Measurements from ENCODE around the gene PKN3.

PKN3 gene

DNA sequence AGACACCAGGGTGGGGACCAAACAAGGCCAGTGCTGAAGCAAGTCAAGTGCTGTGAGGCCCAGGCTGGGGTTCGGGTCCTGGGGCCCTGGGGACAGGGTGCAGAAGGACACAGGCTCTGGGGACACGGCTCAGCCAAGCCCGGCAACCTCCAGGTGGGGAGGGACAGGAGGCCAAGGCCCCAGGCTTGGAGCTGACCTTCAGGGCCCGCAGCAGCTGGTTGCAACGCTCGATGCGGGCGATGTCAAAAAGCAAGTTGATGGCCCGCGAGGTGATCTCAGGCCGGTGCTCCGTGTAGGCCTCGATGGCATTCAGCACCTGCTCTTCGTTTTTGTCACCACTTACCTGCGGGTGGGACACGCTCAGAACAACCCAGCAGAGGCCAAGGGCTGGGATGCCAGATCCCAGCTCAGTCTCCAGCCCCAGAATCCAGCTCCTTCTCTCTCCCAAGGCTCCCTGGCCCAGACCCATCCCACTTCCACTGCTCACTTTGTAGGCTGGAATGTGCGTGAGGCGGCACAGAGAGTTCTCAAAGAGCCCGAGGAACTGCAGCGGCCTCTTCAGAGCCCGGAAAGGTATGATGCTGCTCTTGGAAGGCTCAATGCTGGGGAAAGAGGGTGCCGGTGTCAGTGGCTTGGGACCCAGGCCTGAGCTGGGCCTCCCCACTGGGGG is 48.8 kb downstream of the PKN3 start:
- no peak for DNase-seq

DNA sequence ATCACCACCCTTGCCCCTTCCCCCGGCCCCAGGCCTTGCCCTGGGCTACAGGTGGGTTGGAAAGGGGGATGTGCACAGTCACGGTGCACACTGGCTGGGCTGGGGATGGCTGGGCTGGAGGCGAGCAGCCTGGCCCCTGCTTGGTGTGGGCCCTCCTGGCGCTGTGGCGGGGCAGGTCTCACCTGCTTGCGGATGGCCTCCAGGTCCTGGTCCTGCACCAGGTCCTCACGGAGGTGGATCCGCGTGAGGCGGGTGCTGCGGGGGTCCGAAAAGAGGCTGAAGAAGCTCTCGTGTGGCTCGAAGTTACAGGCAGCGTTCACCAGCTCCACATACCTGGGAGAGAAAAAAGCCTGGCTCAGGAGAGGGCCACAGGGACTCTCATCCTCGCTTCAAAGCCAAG is 51.3 kb downstream of the PKN3 start:
- DNase-seq = no peak

DNA sequence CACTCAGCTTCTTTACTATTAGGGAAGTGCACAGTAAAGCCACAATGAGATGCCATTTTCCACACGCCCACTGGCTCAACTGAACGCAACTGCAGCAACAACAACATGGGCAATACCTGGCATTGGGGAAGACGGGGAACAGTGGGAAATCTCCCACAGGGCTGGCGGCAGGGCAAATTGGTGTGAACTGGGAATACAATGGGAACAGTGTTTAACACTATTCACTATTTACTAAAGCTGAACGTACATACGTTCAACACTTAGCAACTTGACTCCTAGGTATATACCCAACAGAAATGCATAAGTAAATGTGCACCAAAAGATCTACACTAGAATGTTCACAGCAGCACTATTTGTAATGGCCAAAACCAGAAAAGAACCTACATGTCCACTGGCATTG is 55.3 kb downstream of the PKN3 start:
- DNase-seq = no peak

DNA sequence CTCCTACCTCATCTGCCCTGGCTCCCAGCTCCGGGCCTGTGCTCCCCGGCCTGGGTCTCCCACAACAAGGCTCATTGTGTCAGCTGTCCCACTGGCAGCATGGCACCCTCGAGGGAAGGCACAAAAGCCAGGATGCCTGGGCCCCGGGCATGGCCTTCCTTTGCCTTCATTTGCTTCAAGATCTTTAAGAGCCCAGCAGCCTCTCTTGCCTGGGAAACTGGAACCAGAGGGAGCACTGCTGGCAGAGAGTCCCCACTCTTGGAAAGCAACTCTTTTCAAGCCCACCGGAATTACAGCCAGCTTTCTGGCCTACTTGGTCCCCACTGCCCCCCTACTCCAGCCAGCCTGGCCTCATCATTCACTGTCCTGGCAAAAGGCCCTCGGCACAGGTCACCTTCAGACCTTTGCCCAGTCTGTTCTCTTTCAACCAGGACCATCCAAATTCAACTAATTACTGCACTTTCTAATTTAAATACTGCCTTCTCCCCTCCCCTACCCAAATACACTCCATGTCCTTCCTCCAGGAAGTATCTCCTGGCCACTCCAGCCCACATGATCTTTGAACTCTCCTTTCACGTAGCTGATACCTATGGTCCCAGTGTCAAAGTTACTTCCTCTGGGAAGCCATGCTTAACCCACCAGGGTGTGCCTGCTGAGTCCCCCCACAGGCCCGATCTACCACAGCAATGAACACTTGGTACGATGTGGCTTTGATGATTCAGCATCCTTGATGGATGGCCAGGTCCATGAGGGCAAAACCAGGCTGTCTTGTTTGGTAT is 60.6 kb downstream of the PKN3 start:
- no peak for DNase-seq

DNA sequence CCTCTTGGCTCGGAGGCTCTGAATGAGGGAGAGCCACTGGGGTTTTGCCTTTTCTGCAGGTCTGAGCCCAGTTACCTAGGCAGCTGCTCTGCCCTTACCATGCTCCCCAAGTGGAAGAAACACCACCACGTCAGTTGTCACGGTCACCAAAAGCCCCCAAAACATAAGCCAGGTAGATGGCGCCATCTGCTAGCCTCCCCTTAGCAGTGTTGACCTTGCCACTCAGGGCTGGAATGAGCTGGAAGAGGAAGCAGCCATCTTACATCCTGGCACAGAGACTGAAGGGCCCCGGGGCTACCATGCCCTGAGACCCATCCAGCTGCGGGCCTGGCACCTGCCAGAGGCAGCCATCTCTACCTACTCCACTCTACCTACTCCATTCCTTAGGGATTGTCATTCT is 62.1 kb downstream of the PKN3 start:
- no peak for DNase-seq

DNA sequence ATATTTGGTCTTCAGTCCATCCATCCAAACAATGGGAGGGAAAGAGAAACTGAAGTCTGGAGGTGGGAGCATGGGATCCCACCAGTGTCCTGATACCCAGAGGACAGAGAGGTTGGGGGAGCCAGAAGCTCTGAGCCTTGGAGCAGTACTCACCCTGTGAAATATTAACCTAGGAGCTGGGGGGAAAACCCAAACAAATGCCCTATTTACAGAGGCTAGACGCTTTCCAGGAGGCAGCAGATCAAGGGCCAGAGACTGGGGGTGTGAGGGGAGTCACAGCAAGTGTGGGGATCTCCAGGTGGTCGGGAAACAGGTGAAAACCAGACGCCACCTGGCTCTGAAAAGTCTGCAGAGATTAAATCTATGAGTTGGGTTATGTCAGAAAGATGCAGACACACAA is 63.2 kb downstream of the PKN3 start:
- no peak for DNase-seq

DNA sequence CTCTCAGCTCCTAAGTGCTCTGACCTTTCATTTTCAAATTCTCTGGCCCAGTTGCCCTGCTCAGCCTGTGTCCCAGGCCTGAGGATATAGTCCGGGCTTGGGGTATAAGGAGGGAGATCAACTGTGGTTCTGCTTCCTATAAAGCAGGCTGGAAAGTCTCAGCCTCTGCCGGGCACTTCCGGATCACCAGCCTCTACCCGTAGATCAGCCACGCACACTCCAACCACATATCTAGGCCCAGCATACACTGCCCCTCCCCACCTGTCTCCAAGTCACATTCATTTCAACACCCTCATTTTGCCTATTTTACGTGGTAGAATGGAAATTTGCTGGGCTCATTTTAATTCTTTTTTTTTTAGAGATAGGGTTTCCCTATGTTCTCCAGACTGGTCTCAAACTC is 66.3 kb downstream of the PKN3 start:
- no peak for DNase-seq
